ENCODE measurements around the gene MSL3B.

MSL3B gene

GRCh38 chr2:233867993-233868532, at the start of gene MSL3B:
Gene MSL3B, minus strand, starts transcription at chr2:233868386.
- peaks cover 34% of the 10 kb centered on the region for H3K79me2 ChIP-seq (ENCODE audit: insufficient read depth, low read length)
- BruUV-seq (replicated peaks): no TSS peak
- ChIA-PET POLR2A (interaction anchor here (0.6 kb wide), 1 partner anchor 143 kb away, joined by 3 read pairs; no protein-coding TSS in a partner anchor), CTCF (interaction anchor here (0.7 to 1.7 kb wide), 2 partner anchors 10 to 13 kb away, joined by 3 to 9 read pairs; no protein-coding TSS in a partner anchor), RAD21 (ENCODE audit: low non-redundant PET in 1 of 2, low total read pairs in 2 of 2, uncharacterized antibody in 2 of 2, unreplicated experiment in 2 of 2) (interaction anchor here in 1 of 2 experiments (0.7 kb wide), 1 partner anchor 389 kb away, joined by 4 read pairs; no protein-coding TSS in a partner anchor)
- peak within 1 kb of the TSS; percentile 95 for H3K4me2 ChIP-seq (ENCODE audit: low read length)
- ATAC-seq (peak; percentile 89), DNase-seq (ENCODE audit: low read depth, low spot score) (peak; percentile 46)
- H4K20me1 ChIP-seq (ENCODE audit: insufficient read depth): no peaks in the 10 kb centered on the region
- peak within 1 kb of the TSS; percentile 73 for H3K27ac ChIP-seq (ENCODE audit: low read depth, low read length)
- H3K4me1 ChIP-seq (ENCODE audit: control insufficient read depth in 1 of 2, insufficient read depth in 2 of 2, low read length in 2 of 2): peaks cover 0 to 6% of the 10 kb centered on the region in 2 experiments; a peak in 2 of 4 replicates
- H3K9me3 ChIP-seq (ENCODE audit: control insufficient read depth in 1 of 2, insufficient read depth in 1 of 2, low read depth in 1 of 2, low read length in 2 of 2): 0 out of 4 replicates have a peak, but pooled peaks cover 0 to 3% of the 10 kb centered on the region in 2 experiments
- no peaks in the 10 kb centered on the region for H3K27me3 ChIP-seq (ENCODE audit: insufficient read depth, low read length)
- intact Hi-C loops (cut with micrococcal nuclease): no loop called here
- H3K9me2 ChIP-seq (ENCODE audit: insufficient read depth): no peaks in the 10 kb centered on the region
- H3K4me3 ChIP-seq (replicated peaks in 1 of 2; ENCODE audit: low read depth in 1 of 2, low read length in 2 of 2): peak within 1 kb of the TSS; percentile 76 to 87
- H3K36me3 ChIP-seq (ENCODE audit: control insufficient read depth in 1 of 2, insufficient read depth in 2 of 2, low read length in 2 of 2): peaks cover 0 to 12% of the 10 kb centered on the region in 2 experiments; a peak in 1 of 4 replicates
- H2AFZ ChIP-seq (ENCODE audit: low read depth, low read length, poor library complexity, severe bottlenecking): peak within 1 kb of the TSS; percentile 99
- peak within 1 kb of the TSS; percentile 81 for H3K9ac ChIP-seq (ENCODE audit: low read length)
- TF ChIP-seq EZH2 (IDR thresholded peaks at IDR 0.05) (no peak), JUND (IDR thresholded peaks at IDR 0.05) (no peak), ZBTB33 (IDR thresholded peaks at IDR 0.05; ENCODE audit: extremely low read depth, insufficient replicate concordance, low read length) (no peak), POLR2A (IDR thresholded peaks at IDR 0.05; ENCODE audit: borderline replicate concordance, extremely low read depth, insufficient read depth, insufficient read length) (peak; percentile 83), ATF3 (IDR thresholded peaks at IDR 0.05) (no peak), YY1 (IDR thresholded peaks at IDR 0.05; ENCODE audit: extremely low read depth, insufficient replicate concordance, low read depth, low read length) (peak; percentile 40), SRF (IDR thresholded peaks at IDR 0.05; ENCODE audit: low read depth) (peak; percentile 67; the same call in 1 of the 2 replicates), RAD21 (IDR thresholded peaks at IDR 0.05; ENCODE audit: low read depth) (no peak), CEBPB (IDR thresholded peaks at IDR 0.05; ENCODE audit: low read depth) (no peak), SIN3A (IDR thresholded peaks at IDR 0.05; ENCODE audit: low read depth) (peak; percentile 58; the same call in 1 of the 2 replicates), POLR2AphosphoS5 (IDR thresholded peaks at IDR 0.05; ENCODE audit: low read depth, low read length) (peak; percentile 91), EGR1 (IDR thresholded peaks at IDR 0.05; ENCODE audit: low read depth) (peak; percentile 89), EZH2phosphoT487 (IDR thresholded peaks at IDR 0.05; ENCODE audit: borderline replicate concordance) (no peak), REST (IDR thresholded peaks at IDR 0.05; ENCODE audit: low read depth) (no peak), TCF7L2 (IDR thresholded peaks at IDR 0.05; ENCODE audit: borderline replicate concordance, extremely low read depth, insufficient read depth, insufficient read length) (peak; percentile 63), CBX3 (IDR thresholded peaks at IDR 0.05; ENCODE audit: low read depth) (peak; percentile 60), FOSL1 (IDR thresholded peaks at IDR 0.05; ENCODE audit: low read depth) (no peak), CTCF (IDR thresholded peaks at IDR 0.05 in 2 of 3, conservative IDR thresholded peaks at IDR 0.05 in 1 of 3; ENCODE audit: borderline replicate concordance in 1 of 3, insufficient read depth in 1 of 3, low read depth in 2 of 3, low read length in 2 of 3) (no peak), SP1 (IDR thresholded peaks at IDR 0.05; ENCODE audit: low read depth) (no peak), ZFX (IDR thresholded peaks at IDR 0.05) (peak; percentile 54; the same call in 1 of the 2 replicates)

Measured in HCT116 (cell line).